A673 (cell line): ENCODE data around the gene FGF1.

ENCODE experiments used
- EZH2 ChIP-seq: fragments of 200-600 bp; sonication (generic); IDR thresholded peaks from 2 replicates; pipeline ENCODE4 v1.6.1; 2017; ENCODE audit warnings: borderline replicate concordance, low read depth, mild to moderate bottlenecking, mixed read lengths, antibody characterized with exemption, low read length; ENCODE audit not compliant: poor library complexity, severe bottlenecking
- TF ChIP-seq, protein P1 (sequence below): fragments of 300-800, 200-600 bp; sonication (generic); conservative IDR thresholded peaks from 2 replicates; pipeline ENCODE4 v1.5.1; 2017; ENCODE audit warnings: low read depth, mild to moderate bottlenecking, antibody characterized with exemption, low read length, moderate library complexity, mixed read lengths

DNA sequence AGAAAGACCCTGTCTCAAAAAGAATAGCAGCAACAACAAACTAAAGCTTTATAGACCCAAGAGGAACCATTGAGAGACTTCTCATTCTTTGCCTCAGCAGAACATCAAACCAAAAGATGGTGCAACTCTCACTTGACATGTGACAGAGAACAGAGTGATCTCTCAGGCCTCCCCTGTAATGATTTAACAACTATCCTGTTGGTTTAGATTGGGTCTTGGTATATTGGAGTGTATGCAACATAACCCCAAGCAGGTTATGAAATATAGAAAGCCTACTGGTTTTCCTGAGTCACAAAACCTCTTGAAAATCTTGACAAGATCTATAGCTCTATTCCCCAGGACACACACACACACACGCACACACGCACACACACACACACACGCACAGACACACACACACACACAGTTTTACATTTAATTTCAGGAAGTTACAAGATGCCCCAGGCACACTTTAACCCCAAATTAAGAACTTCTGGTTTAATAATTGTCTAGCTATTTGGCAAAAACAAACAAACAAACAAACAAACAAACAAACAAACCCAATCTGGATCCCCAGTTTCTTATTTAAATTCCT is 6.5 kb upstream of the FGF1 start:
- TF ChIP-seq, protein P1, sequence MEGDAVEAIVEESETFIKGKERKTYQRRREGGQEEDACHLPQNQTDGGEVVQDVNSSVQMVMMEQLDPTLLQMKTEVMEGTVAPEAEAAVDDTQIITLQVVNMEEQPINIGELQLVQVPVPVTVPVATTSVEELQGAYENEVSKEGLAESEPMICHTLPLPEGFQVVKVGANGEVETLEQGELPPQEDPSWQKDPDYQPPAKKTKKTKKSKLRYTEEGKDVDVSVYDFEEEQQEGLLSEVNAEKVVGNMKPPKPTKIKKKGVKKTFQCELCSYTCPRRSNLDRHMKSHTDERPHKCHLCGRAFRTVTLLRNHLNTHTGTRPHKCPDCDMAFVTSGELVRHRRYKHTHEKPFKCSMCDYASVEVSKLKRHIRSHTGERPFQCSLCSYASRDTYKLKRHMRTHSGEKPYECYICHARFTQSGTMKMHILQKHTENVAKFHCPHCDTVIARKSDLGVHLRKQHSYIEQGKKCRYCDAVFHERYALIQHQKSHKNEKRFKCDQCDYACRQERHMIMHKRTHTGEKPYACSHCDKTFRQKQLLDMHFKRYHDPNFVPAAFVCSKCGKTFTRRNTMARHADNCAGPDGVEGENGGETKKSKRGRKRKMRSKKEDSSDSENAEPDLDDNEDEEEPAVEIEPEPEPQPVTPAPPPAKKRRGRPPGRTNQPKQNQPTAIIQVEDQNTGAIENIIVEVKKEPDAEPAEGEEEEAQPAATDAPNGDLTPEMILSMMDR: no peak
- no peak for TF ChIP-seq EZH2
